Measurements from ENCODE around the gene ATP8B2.

ATP8B2 gene

GRCh38 chr1:154391086-154391770, 65.9 kb downstream of the ATP8B2 start:
- Histone ChIP-seq H3K4me3 (ENCODE audit: low read length) (no peak overlapping the region), H3K4me1 (ENCODE audit: control insufficient read depth, insufficient read depth, low read length) (no peaks in the 10 kb centered on the region), H3K27me3 (ENCODE audit: control insufficient read depth, insufficient read depth, low read length) (no peaks in the 10 kb centered on the region), H3K9ac (ENCODE audit: low read length) (no peak overlapping the region), H3K36me3 (ENCODE audit: control insufficient read depth, insufficient read depth, low read length) (no peaks in the 10 kb centered on the region), H3K27ac (ENCODE audit: low read depth, low read length) (no peak overlapping the region)

GRCh38 chr1:154398141-154398540, 72.8 kb downstream of the ATP8B2 start:
- Histone ChIP-seq H3K9ac (ENCODE audit: low read length) (no peak overlapping the region), H3K36me3 (ENCODE audit: control insufficient read depth, insufficient read depth, low read length) (no peaks in the 10 kb centered on the region), H3K27ac (ENCODE audit: low read depth, low read length) (no peak overlapping the region), H3K27me3 (ENCODE audit: control insufficient read depth, insufficient read depth, low read length) (no peaks in the 10 kb centered on the region), H3K4me3 (ENCODE audit: low read length) (no peak overlapping the region), H3K4me1 (ENCODE audit: control insufficient read depth, insufficient read depth, low read length) (no peaks in the 10 kb centered on the region)

DNA sequence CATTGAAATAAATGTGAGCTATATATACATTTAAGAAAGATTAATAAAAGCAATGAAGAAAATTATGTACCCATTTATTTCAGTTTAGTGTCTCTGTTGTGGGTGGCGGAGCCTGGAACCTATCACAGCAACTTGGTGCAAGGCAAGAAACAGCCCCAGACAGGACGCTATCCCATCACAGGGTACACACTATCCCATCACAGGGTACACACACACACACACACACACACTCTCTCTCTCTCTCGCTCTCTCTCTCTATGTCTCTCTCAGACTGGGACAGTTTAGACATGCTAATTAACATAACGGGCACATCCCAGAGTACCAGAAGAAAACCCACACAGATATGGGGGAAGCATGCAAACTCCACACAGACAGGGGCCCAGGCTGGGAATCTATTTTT, 73.4 kb downstream of the ATP8B2 start:
- Histone ChIP-seq H3K27ac (ENCODE audit: low read depth, low read length) (no peak overlapping the region), H3K27me3 (ENCODE audit: control insufficient read depth, insufficient read depth, low read length) (no peaks in the 10 kb centered on the region), H3K4me1 (ENCODE audit: control insufficient read depth, insufficient read depth, low read length) (no peaks in the 10 kb centered on the region), H3K9ac (ENCODE audit: low read length) (no peak overlapping the region), H3K36me3 (ENCODE audit: control insufficient read depth, insufficient read depth, low read length) (no peaks in the 10 kb centered on the region), H3K4me3 (ENCODE audit: low read length) (no peak overlapping the region)

DNA sequence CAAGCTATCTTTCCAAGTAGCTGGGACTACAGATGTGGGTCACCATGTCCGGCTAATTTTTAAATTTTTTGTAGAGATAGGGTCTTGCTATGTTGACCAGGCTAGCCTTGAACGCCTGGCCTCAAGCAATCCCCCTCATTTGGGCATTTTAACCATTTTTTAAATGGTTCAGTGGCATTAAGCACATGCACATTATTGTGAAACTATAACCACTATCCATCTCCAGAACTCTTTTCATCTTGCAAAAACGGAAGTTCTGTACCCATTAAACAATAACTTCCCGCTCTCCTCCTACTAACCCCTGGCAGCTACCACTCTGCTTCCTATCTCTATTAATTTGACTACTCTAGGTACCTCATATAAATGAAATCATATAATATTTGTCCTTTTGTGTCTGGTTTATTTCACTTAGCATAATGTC, 75.1 kb downstream of the ATP8B2 start:
- Histone ChIP-seq H3K4me3 (ENCODE audit: low read length) (no peak overlapping the region), H3K36me3 (ENCODE audit: control insufficient read depth, insufficient read depth, low read length) (no peaks in the 10 kb centered on the region), H3K27me3 (ENCODE audit: control insufficient read depth, insufficient read depth, low read length) (no peaks in the 10 kb centered on the region), H3K4me1 (ENCODE audit: control insufficient read depth, insufficient read depth, low read length) (no peaks in the 10 kb centered on the region), H3K27ac (ENCODE audit: low read depth, low read length) (no peak overlapping the region), H3K9ac (ENCODE audit: low read length) (no peak overlapping the region)
